Activated gamma-delta T cell treated with Interleukin-2 at 50 U/mL for 16 hours (primary cell): ENCODE results near the gene OGDHL.
"Not testable (repeated sequence)": the region's sequence is repeated elsewhere in the genome, so short reads cannot be mapped to it uniquely, and the experiment has no call there.

Experiments used
- DNase-seq: peaks from one replicate; pipeline ENCODE4 v3.0.0-alpha.2; 2020

The OGDHL gene

GRCh38 chr10:49754951-49755350, 7.2 kb downstream of the OGDHL start:
- DNase-seq = not testable (repeated sequence)

- no peak for DNase-seq
These were observed 9.5 kb downstream of the OGDHL start for GRCh38 chr10:49752584-49752983.

GRCh38 chr10:49751636-49752510, 10.2 kb downstream of the OGDHL start:
- no peak for DNase-seq

GRCh38 chr10:49751216-49751615, 10.9 kb downstream of the OGDHL start:
- no peak for DNase-seq

GRCh38 chr10:49750546-49750945, 11.6 kb downstream of the OGDHL start:
- DNase-seq = no peak

GRCh38 chr10:49749556-49750491, 12.3 kb downstream of the OGDHL start:
- DNase-seq = no peak

GRCh38 chr10:49749144-49749543, 13.0 kb downstream of the OGDHL start:
- no peak for DNase-seq

- DNase-seq = no peak
These were observed 14.1 kb downstream of the OGDHL start for GRCh38 chr10:49748006-49748405.

GRCh38 chr10:49747303-49747646, 14.8 kb downstream of the OGDHL start:
- DNase-seq = no peak

- no peak for DNase-seq
These were observed 15.4 kb downstream of the OGDHL start for GRCh38 chr10:49746626-49747302.

GRCh38 chr10:49745756-49746155, 16.4 kb downstream of the OGDHL start:
- no peak for DNase-seq

GRCh38 chr10:49744924-49745605, 17.1 kb downstream of the OGDHL start:
- DNase-seq = no peak

- DNase-seq = no peak
These were observed 17.9 kb downstream of the OGDHL start for GRCh38 chr10:49744091-49744685.

- no peak for DNase-seq
These were observed 18.6 kb downstream of the OGDHL start for GRCh38 chr10:49743464-49744075.

- no peak for DNase-seq
These were observed 19.2 kb downstream of the OGDHL start for GRCh38 chr10:49742683-49743463.

GRCh38 chr10:49741108-49741995, 20.8 kb downstream of the OGDHL start:
- no peak for DNase-seq

GRCh38 chr10:49740346-49741107, 21.6 kb downstream of the OGDHL start:
- no peak for DNase-seq

- DNase-seq = no peak
These were observed 22.7 kb downstream of the OGDHL start for GRCh38 chr10:49739426-49739825.
